Measurements from ENCODE around the gene ADAMTSL3.
A peak's percentile ranks its signal among the peaks of the same experiment; 100 is the strongest.
"Not testable (repeated sequence)": the region's sequence is repeated elsewhere in the genome, so short reads cannot be mapped to it uniquely, and the experiment has no call there.

The ADAMTSL3 gene

DNA sequence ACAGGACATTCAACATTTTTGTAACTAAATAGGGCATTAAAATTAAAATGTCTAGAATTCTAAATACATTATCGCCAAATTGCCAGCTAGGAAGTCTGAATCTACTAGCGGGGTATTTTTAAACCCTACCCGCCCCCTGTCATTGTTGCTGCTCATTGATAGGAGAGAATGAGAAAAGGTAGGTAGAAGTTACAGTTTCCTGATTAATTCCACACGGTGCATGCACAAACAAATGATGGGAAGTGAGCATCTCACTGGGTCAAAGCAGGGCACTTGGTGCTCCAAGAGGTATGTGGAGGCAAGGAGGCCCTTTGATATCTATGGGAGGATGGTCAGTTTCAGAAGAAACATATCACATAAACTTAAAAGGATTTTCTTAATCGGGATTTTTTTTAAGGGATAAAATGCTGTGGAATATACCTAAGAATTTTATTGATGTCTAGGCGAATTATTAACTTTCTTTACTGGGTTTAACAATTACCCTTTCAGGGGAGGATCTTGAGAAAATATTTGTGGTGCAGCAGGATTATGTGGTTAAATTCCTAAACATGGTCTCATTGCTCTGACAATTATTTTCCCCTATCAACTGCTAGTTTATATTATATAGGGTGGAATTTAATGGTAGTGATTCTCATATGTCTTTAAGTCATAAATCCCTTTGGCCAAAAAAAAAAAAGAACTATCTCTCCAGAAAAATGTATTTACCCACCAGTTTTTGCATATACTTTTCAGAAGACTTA is 345.6 kb downstream of the ADAMTSL3 start:
- FAIRE-seq (no peak), DNase-seq (ENCODE audit: insufficient read length, low spot score) (no peak)

DNA sequence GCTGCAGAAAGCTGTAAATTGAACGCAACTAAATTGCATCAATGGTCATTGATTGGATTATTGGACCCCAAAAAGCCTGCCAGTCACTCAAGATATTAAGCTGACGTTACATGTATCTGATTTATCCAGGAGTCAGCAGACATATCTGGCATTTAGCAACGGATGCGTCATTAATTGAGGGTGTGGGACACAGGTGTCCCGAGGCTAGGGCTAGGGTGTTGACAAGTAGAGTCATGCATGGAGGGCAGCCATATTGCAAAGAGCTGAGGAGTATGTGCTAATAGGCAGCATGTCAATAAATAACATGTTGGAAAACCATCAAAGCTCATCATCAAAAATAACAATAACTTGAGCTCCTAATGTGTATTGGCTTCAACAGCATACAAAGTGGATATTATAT is 347.1 kb downstream of the ADAMTSL3 start:
- no peak for DNase-seq (ENCODE audit: insufficient read length, low spot score)

DNA sequence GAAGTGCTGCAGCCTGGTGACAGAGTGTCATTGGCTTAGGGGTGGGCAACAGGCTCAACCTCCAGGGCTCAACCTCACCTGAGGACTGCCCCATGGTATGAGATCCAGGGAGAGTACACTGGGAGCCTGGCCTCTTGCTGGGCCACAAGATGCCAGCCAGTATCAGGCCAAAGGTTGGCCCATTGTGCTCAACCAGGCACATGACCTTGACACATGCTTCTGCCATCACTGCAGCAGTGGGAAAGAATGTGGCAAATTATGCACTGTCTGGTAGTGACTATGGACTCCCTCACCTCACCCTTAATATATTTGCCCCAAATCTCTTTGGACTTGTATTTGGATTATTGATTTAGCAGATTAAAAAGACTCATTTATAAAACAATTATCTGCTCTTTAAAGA is 347.7 kb downstream of the ADAMTSL3 start:
- no peak for FAIRE-seq

More for the DNA sequence above, 347.1 kb downstream of the ADAMTSL3 start:
- FAIRE-seq = no peak

DNA sequence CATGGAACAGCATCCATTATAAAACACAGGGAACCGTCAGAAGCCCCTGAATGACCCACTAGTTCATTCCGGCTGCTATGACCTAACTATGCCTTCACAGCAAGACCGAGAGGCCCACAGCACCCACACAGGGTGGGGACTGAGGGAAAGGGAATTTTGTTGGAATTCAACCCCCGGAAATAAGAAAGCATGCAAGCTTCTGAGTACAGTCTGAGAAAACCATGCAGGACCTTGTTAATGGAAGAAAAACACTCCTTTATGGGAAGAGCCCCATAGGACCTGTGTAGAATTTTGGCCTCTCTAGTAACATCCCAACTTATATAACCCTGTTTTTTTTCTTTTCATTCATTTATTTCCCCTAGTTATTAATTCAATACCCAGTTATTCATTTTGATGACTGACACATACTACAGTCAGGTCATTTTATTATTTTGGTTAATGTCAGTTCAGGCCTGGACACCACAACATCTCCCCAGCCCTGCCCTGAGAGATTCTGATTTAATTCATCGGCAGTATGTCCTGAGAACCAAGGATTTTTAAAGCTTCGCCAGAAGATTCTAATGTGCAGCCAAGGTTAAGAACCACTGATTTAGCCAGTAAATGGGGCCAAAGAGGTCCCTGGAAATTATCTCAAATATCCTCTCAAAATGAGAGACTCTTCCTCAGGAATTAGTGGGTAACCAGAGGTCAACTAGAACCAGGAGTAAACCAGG is 350.0 kb downstream of the ADAMTSL3 start:
- FAIRE-seq (no peak), DNase-seq (ENCODE audit: insufficient read length, low spot score) (no peak)

More for the DNA sequence above, 347.7 kb downstream of the ADAMTSL3 start:
- DNase-seq (ENCODE audit: insufficient read length, low spot score) = no peak

DNA sequence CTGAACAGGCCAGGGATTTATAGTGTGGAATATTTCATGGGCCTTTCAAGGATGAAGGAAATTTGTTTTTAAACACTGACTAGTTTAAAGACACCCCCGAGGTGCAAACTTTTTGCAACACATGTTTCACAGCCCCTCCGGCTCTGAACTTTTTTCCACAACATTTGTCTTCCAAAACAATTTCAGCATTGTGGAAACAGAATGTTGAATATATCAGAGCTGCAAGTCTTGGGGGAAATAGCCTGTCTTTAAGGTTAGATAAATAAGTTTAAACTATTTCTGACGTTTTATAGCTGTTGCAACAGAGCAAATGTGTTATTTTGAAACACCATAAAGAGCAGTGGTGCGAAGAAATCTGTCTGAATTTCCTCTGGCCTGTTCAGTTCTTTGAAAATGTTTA is 352.5 kb downstream of the ADAMTSL3 start:
- FAIRE-seq (no peak), DNase-seq (ENCODE audit: insufficient read length, low spot score) (no peak)

DNA sequence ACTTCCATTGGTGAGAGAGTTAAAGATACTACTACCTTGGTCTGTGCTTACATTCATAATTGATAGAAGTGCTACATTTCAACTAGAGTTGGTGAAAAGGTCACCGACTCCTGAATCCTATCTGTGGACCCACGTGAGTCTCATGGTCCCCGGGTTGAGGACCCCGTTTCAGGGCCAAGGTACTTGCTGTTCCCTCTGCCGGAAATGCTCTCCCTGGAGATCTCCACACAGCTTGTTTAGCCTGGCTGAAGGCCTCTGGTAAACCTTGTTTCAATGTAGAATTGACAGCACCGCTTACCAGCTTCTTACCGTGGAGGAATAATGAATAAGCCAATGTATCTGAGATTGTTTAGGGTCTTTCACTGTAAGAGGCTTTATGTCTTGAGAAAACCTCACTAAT is 355.7 kb downstream of the ADAMTSL3 start:
- DNase-seq (ENCODE audit: insufficient read length, low spot score) (no peak), FAIRE-seq (no peak)

DNA sequence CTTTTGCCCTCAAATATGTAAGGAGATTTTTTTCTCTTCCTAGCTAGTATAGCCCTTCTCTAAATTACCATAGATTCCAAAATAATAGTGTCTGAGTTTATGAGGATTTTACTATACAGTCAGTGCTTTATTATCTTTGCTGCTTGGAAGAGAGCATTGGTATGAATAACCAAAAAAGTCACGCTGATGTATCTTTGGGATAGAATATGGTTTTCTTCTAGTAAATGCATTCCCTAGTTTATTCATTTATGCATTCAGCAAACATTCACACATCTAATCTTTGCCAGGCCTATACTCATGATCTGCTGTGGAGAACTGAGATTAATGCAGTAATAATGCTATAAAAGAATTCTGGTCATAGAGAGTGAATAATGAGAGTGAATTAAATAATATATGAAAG is 356.3 kb downstream of the ADAMTSL3 start:
- FAIRE-seq (no peak), DNase-seq (ENCODE audit: insufficient read length, low spot score) (no peak)

DNA sequence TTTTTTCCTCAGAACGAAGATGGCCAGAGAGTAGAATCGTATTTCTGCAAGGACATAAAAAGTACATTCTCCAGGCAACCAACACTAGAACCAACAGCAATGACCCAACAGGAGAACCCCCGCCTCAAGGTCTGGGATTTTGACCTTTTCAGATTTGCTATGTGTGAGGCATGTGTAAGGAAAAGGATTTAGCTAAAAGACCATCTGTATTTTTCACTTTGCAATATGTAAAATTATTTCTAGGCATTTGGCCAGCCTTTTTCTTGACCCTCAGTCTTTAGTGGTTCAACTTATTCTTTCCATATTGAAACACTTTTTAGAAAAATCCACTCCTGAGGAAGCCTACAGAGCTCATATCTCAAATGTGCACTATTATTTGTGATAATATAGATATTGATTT is 362.4 kb downstream of the ADAMTSL3 start:
- FAIRE-seq (no peak), DNase-seq (ENCODE audit: insufficient read length, low spot score) (no peak)

DNA sequence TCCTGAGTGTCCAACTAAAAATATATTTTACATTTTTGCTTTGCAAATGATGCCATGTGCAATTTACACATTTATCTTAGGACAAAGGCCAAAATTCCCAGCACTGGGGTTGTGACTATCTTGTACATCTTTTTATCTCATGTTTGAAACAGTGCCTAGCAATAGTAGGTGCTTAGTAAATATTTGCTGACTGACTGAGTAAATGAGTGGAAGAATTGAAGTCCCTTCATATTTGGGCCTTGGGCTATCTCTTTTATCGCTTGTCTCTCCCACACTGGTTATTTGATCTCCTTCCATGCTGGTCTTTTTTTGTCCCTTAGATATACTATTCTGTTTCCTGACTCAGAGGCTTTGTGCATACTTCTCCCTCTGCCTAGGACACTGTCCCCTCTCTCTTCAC is 368.6 kb downstream of the ADAMTSL3 start:
- FAIRE-seq (no peak), DNase-seq (ENCODE audit: insufficient read length, low spot score) (no peak)

DNA sequence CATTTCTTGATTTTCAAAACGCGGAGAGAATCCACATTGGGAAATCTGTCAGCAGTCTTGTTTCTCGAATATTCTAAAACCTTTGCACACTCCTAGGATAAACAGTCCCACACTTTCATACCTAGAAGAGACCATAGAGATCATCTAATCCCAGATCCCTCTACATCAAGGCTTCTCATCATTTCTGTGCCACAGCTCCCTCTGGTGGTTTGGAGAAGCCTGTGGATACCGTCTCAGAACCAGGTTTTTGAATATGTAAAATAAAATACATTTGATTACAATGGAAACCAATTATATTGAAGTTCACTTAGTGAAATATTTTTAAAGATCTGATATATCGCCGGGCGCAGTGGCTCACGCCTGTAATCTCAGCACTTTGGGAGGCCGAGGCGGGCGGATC is 369.7 kb downstream of the ADAMTSL3 start:
- DNase-seq (ENCODE audit: insufficient read length, low spot score) (no peak), FAIRE-seq (no peak)

DNA sequence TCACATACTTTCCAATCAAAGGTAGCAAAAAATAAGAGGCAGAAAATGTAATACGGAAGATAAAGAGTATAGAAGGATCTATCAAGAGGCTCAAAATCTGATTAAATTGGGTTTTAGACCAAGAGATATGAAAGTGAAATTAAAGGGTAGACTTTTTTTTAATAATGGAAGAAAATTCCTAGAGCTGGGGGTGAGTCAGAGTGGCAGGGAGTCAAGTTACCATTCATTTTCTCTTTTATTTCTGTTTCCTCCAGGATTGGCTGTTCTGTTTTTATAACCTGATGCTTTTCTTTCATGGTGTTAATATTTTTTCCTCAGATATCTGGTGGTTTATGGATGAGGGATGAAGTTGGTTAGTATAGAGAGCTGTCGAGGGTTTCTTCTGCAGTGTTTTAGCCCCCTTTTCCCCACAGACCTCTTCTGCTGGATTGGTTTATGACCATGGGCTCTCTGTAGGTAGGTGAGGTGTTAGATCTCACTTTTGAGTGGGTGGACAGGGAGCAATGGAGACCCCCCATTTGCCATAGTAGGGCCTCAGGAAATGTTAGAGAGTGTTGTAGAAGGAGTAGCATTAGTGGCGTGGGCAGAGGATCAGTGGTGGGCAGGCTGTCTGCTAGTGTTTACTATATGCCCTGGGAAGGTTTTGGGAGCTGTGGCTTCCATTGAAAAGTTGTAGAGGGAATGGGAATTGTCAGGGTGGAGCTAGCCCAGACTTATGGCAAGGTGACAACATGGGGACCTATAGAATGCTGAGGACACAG is 380.1 kb downstream of the ADAMTSL3 start:
- no peak for DNase-seq (ENCODE audit: insufficient read length, low spot score)

DNA sequence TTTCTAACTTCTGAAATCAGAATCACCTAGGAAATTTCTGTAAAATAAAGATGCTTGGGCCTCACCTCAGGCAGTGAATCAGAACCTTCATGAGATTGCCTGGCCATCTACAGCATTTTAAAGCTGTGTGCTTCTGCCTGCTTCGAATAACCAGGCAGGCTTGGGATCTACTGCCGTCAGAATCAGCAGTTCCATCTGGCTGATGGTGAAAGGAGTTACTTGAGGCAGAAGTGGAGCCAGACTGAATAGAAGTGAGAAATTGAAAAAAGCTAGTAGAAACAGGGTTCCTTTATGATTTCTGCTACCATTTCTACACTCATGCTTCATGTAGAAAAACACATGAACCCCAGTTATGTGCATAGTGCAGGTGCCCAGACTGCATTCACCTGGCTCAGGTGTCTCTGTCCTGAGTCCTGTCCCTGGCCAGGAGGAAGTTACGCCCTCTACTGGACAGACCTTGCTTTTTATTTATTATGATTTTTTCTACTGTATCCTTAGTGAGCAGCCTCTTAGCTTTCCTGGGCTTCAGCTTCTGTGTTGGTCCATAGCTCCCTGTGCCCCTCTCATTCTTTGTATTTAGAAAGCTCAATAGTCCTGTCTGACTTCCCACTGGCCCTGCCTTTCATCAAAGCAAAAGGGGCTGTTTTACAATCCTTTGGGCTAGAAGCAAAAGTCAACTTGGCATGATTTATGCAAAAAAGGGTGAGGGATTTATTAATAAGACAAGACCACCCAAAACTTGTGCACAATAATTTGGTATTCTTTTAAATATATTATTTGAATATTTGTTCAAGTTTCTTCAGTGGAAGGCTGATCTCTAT is 380.9 kb downstream of the ADAMTSL3 start:
- no peak for FAIRE-seq
- no peak for DNase-seq (ENCODE audit: insufficient read length, low spot score)

More for the DNA sequence above, 380.1 kb downstream of the ADAMTSL3 start:
- no peak for FAIRE-seq

DNA sequence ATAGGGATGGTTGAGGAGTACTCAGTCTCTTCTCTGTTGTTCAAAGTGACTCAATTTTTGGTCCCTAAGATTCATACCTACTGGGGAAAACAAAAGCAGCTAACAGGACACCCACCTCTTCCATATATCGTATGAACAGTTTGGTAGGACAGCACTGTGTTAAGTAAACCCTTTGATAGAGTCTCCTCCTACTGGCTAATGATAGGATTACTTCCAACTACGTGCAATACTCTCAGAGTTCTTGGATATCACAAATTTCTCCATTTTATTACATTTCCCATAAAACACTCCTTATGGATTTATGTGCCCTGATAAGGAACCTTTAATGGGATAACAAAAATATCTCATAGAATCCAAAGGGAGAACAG is 381.5 kb downstream of the ADAMTSL3 start:
- FAIRE-seq = no peak
- DNase-seq (ENCODE audit: insufficient read length, low spot score) = no peak

DNA sequence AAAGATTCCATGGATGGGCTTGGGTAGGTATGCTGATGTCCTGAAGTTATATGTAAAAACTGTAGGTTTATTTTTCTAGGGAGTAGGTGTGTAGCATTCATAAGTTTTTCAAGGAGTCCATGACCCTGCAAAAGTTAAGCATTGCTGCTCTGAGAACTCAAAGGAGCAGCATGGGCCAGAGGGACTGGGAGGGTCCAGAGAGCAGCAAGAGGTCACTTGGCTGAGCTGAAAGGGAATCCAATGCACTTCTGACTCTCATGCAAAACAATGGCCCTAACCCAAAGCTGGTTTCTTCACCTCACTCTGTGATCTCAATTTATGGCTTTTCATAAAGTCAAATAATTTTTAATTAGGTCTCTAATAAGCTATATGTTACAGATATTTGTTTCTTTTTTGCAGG is 383.4 kb downstream of the ADAMTSL3 start:
- no peak for FAIRE-seq
- DNase-seq (ENCODE audit: insufficient read length, low spot score) = no peak

DNA sequence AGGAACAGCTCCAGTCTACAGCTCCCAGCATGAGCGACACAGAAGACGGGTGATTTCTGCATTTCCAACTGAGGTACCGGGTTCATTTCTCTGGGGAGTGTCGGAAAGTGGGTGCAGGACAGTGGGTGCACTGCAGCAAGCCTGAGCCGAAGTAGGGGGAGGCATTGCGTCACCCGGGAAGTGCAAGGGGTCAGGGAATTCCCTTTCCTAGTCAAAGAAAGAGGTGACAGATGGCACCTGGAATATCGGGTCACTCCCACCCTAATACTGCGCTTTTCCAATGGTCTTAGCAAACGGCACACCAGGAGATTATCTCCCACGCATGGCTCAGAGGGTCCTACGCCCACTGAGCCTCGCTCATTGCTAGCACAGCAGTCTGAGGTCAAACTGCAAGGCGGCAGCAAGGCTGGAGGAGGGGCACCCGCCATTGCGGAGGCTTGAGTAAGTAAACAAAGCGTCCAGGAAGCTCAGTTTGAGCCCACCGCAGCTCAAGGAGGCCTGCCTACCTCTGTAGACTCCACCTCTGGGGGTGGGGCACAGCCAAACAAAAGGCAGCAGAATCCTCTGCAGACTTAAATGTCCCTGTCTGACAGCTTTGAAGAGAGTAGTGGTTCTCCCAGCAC is 388.6 kb downstream of the ADAMTSL3 start:
- not testable (repeated sequence) for DNase-seq (ENCODE audit: insufficient read length, low spot score); FAIRE-seq

DNA sequence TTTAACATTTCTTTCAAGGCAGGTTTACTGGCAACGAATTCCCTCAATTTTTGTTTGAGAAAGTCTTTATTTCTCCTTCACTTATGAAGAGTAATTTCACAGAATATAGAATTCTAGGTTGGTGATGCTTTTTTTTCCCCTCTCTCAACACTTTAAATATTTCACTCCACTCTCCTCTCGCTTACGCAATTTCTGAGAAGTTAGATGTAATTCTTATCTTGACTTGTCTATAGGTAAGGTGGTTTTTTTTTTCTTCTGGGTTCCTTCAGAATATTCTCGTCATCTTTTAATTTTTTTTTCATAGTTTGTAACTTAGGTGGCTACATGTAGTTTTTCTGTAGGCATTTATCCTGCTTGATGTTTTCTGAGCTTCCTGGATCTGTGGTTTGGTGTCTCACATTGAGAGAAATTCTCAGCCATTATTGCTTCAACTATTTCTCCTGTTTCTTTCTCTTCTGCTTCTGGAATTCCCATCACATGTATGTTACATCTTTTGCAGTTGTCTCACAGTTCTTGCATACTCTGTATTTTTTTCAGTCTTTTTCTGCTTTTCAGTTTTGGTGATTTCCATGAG is 392.2 kb downstream of the ADAMTSL3 start:
- DNase-seq (ENCODE audit: insufficient read length, low spot score) (no peak), FAIRE-seq (no peak)

DNA sequence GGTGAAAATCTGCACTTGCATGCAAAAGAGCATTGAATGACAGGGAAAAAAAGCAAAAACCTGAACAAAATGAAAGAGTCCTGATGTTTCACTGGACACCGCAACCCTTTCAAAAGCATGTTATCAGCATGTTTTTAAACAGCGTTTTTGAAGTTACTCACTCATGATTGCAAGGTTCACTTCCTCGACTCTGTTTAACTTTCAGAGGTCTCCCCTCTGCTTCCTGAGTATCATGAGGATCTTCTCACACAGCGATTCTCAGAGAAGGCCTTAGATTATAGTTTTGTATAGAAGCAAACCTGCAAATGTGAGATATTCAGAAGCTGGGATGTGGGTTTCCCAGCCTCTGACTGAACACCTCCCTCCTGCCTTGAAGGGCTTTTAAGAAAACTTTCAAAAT is 395.6 kb downstream of the ADAMTSL3 start:
- peak; percentile 28 for FAIRE-seq

DNA sequence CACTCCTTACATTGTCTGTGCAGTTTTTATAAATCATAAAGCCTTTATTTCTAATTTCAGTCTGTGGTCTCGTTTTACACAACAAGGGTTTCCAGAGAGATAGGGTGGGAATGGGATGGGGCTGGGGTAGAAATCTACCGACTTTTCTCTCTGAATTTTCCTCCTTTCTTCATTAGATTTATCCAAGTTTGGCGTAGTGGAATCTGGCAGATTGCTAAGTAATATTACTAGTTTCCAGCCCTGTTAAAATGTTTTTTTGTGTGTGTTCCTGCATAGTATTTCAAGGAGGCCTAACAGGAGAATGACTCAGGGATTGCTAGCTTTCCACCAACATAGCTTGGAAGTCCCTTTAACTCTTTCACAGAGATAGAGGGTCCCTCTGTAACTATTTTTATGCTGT is 396.2 kb downstream of the ADAMTSL3 start:
- FAIRE-seq = no peak
- no peak for DNase-seq (ENCODE audit: insufficient read length, low spot score)

More for the DNA sequence above, 395.6 kb downstream of the ADAMTSL3 start:
- DNase-seq (ENCODE audit: insufficient read length, low spot score) = not testable (repeated sequence)

DNA sequence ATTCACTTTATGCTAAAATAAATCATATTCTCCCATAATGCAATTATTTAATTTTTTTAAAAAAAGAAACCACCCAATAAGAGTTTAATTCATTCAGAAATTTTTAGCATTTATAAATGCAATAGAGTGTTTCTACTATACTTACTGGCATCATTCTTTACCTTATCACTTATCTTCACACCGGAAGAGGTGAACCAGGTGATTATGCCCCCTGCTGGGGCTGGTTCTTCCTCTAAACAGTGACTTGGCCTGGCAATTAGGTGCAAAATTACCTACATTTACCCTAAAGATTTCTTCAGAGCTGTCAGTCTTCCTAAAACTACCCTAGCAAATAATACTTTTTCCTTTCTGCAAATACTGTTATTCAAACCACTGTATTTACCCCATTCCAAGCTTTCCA is 397.2 kb downstream of the ADAMTSL3 start:
- DNase-seq (ENCODE audit: insufficient read length, low spot score) = not testable (repeated sequence)
- FAIRE-seq = peak; percentile 11

DNA sequence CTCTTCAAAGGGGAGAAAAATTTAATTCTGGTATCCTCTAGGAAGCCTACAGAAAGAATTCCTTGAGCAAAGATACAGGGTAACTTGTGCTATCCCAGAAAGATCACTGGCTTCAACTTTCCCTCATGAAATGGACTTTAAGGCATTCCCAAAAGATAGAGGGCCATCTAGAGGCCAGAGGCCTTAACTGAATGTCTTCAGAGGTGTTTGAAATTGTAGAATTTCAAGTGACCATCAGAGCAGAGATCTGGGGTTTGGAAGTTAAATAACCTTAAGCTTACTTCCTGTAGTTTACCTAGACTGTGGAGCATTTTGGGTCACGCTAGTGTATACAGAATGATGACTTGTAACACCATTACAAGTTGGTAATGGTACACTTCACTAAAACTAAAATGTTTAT is 400.6 kb downstream of the ADAMTSL3 start:
- FAIRE-seq = peak; percentile 85
- DNase-seq (ENCODE audit: insufficient read length, low spot score) = not testable (repeated sequence)
